Endothelial cell of umbilical vein (primary cell): ENCODE data around the gene PRKAR1B. TPM values are rescaled to one million over a fixed set of nuclear protein-coding genes. Genes with fewer than 3 reads are reported as not detected.

ENCODE experiments used
- BruUV-seq: library from RNA; stranded (reverse); fragments of 400-500 nt; replicated peaks from 2 replicates; lab custom pipeline; 2021; lab: Mats Ljungman, UMichigan
- CTCF ChIA-PET: fragments of 300-600, 350-600 bp; sonication (Branson Sonifier 250); formaldehyde crosslinking; loops from one replicate; lab custom pipeline; 2021; ENCODE audit warnings: antibody characterized with exemption, inconsistent platforms; lab: Charles Lee
- POLR2A ChIA-PET: fragments of 300-600, 350-600 bp; sonication (Branson Sonifier 250); formaldehyde crosslinking; loops from one replicate; lab custom pipeline; 2021; ENCODE audit warnings: antibody characterized with exemption, inconsistent platforms; lab: Charles Lee
- DNase-seq: peaks from one replicate; pipeline ENCODE4 v3.0.0-alpha.2; 2011; ENCODE audit warnings: low read depth, low spot score
- FAIRE-seq: peaks from 2 replicates; lab custom pipeline; 2011; peaks lifted over from hg19 to GRCh38; lab: Jason Lieb, UNC
- H2AFZ ChIP-seq: 2 replicates; pipeline ENCODE4 v1.6.0; 2012; ENCODE audit warnings: low read depth, low read length, control low read depth, inconsistent platforms
- H3K27ac ChIP-seq: 2 replicates; pipeline ENCODE4 v1.5.1; 2011; ENCODE audit warnings: low read depth, mild to moderate bottlenecking, control low read depth, low read length, moderate library complexity; ENCODE audit not compliant: insufficient read depth
- H3K27me3 ChIP-seq, 2 experiments: 2 replicates each; pipeline versions ENCODE4 v1.6.0 to v1.6.1; 2011; ENCODE audit warnings: low read length in 2 of 2, mixed read lengths in 1 of 2; ENCODE audit not compliant: control insufficient read depth in 2 of 2, insufficient read depth in 2 of 2
- H3K36me3 ChIP-seq, 2 experiments: 2 replicates in 1 of 2; 3 replicates in 1 of 2; pipeline ENCODE4 v1.5.1; 2011; ENCODE audit warnings: low read length in 2 of 2, mild to moderate bottlenecking in 1 of 2, moderate library complexity in 1 of 2; ENCODE audit not compliant: control insufficient read depth in 2 of 2, insufficient read depth in 2 of 2; ENCODE audit errors: extremely low read depth in 1 of 2
- H3K4me1 ChIP-seq: 3 replicates; pipeline ENCODE4 v1.5.1; 2011; ENCODE audit warnings: mild to moderate bottlenecking, low read length; ENCODE audit not compliant: control insufficient read depth, insufficient read depth; ENCODE audit errors: extremely low read depth
- H3K4me2 ChIP-seq: 2 replicates; pipeline ENCODE4 v1.6.1; 2011; ENCODE audit warnings: low read length, control low read depth, mixed read lengths; ENCODE audit not compliant: insufficient read depth
- H3K4me3 ChIP-seq, 3 experiments: fragments of 200-600 bp in 1 of 3; sonication (generic), shearing (Covaris generic) in 1 of 3; replicated peaks in 1 of 3; 2 replicates each; pipeline ENCODE4 v1.5.1; 2011 to 2016; ENCODE audit warnings: control low read depth in 3 of 3, low read length in 3 of 3, mild to moderate bottlenecking in 2 of 3, inconsistent platforms in 1 of 3, low read depth in 1 of 3, moderate library complexity in 1 of 3; ENCODE audit not compliant: insufficient read depth in 1 of 3
- H3K79me2 ChIP-seq: 2 replicates; pipeline ENCODE4 v1.6.0; 2012; ENCODE audit warnings: low read length, inconsistent platforms; ENCODE audit not compliant: control insufficient read depth, insufficient read depth
- H3K9ac ChIP-seq: replicated peaks from 2 replicates; pipeline ENCODE3; 2011; ENCODE audit warnings: low read length, control low read depth; ENCODE audit not compliant: insufficient read depth; ENCODE audit errors: extremely low read depth
- H3K9me1 ChIP-seq: replicated peaks from 3 replicates; pipeline ENCODE4 v1.6.0; 2011; ENCODE audit warnings: mild to moderate bottlenecking, low read length; ENCODE audit not compliant: control insufficient read depth, insufficient read depth; ENCODE audit errors: extremely low read depth
- H3K9me3 ChIP-seq: replicated peaks from 2 replicates; pipeline ENCODE4 v1.5.1; 2012; ENCODE audit warnings: low read length, inconsistent platforms; ENCODE audit not compliant: control insufficient read depth, insufficient read depth
- H4K20me1 ChIP-seq: replicated peaks from 2 replicates; pipeline ENCODE3; 2011; ENCODE audit warnings: mild to moderate bottlenecking, low read length; ENCODE audit not compliant: control insufficient read depth, insufficient read depth; ENCODE audit errors: extremely low read depth
- EZH2 ChIP-seq: IDR thresholded peaks from 2 replicates; pipeline ENCODE4 v1.6.1; 2012; ENCODE audit warnings: borderline replicate concordance, low read depth, mild to moderate bottlenecking, moderate library complexity, low read length, inconsistent platforms; ENCODE audit not compliant: severe bottlenecking
- FOS ChIP-seq: IDR thresholded peaks from 2 replicates; pipeline ENCODE4 v1.6.1; 2011; ENCODE audit warnings: mild to moderate bottlenecking, low read length, moderate library complexity, borderline replicate concordance; ENCODE audit not compliant: insufficient read depth
- GATA2 ChIP-seq: IDR thresholded peaks from 2 replicates; pipeline ENCODE4 v1.7.0; 2011; ENCODE audit warnings: low read depth, mild to moderate bottlenecking, moderate library complexity, mixed read lengths, low read length; ENCODE audit not compliant: insufficient read length, insufficient read depth
- JUN ChIP-seq: IDR thresholded peaks from 2 replicates; pipeline ENCODE4 v1.6.1; 2011; ENCODE audit warnings: borderline replicate concordance, low read depth; ENCODE audit not compliant: insufficient read length, insufficient read depth
- MAX ChIP-seq: IDR thresholded peaks from 2 replicates; pipeline ENCODE4 v1.6.1; 2011; ENCODE audit not compliant: insufficient read depth, insufficient read length
- MYC ChIP-seq: IDR thresholded peaks from one replicate; pipeline ENCODE4 v1.6.1; 2011; ENCODE audit warnings: mild to moderate bottlenecking, low read depth, low read length
- POLR2A ChIP-seq: IDR thresholded peaks from 2 replicates; pipeline ENCODE4 v1.6.1; 2012; ENCODE audit warnings: low read depth, mild to moderate bottlenecking, control low read depth, low read length
- POLR2AphosphoS5 ChIP-seq: IDR thresholded peaks from 2 replicates; pipeline ENCODE4 v1.6.1; 2012; ENCODE audit warnings: low read depth, mild to moderate bottlenecking, control low read depth, low read length, moderate library complexity; ENCODE audit not compliant: insufficient read depth
- dilution Hi-C: fragments of 300-500 bp; cut with MboI; formaldehyde crosslinking; loops from one replicate; pipeline ENCODE4 v1.15.0; 2019; ENCODE audit warnings: low sequenced_read_pairs; ENCODE audit not compliant: extremely low pct_ligation_motif_present
- intact Hi-C: fragments of 100-400 bp; cut with micrococcal nuclease; formaldehyde crosslinking; loops from one replicate; pipeline ENCODE4 v1.10.0; 2022
- polyA plus RNA-seq, 4 experiments: library from polyadenylated mRNA; depleted of rRNA in 3 of 4; stranded (reverse) in 3 of 4; unstranded in 1 of 4; fragments of >200 nt; gene quantifications; 2 replicates each; pipeline versions ENCODE4 v1.2.1 to v1.2.3, GENCODE V29; 2011 to 2012; ENCODE audit warnings: missing spikeins in 1 of 4
- total RNA-seq: library from RNA; stranded (reverse); gene quantifications from 2 replicates; pipeline ENCODE4 v1.2.3, GENCODE V29; 2021
- TF ChIP-seq, protein P1 (sequence below), 2 donors: IDR thresholded peaks; 1 replicate in 1 of 2; 2 replicates in 1 of 2; pipeline ENCODE4 v1.5.1; 2011; ENCODE audit warnings: low read length in 2 of 2, mild to moderate bottlenecking in 2 of 2, moderate library complexity in 2 of 2, control low read depth in 1 of 2, inconsistent platforms in 1 of 2, low read depth in 1 of 2; ENCODE audit not compliant: insufficient read depth in 1 of 2; ENCODE audit errors: extremely low read depth in 1 of 2

The PRKAR1B gene
- total and polyA plus RNA-seq, 2 donors (not counting 3 experiments of a cell fraction or from before 2014, with no cell fraction given), result 15.4 to 29.2 TPM

DNA sequence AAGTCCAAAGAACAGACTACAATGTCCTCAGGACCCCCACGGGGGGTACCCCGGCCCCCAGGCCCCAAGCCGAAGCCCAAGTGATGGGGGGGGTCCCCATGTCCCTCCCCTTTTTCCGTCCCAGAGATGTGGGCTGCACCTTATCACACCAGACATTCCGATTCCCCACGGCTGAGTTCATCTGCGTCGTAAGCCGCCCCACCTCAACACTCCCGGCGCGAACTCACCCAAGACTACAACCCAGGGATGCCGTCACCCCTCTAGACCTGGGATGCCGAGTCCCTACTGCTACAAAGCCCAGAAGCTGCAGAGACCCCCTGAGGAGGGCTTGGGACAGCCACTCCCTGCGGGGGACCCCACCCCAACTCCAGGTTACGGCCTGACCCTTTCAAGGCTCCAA, 221.9 kb downstream of the PRKAR1B start:
- H4K20me1 ChIP-seq, result no peaks in the 10 kb centered on the region
- FAIRE-seq, result no peak

More for the DNA sequence above, 221.9 kb downstream of the PRKAR1B start:
- no peak for DNase-seq
- Histone ChIP-seq H3K36me3 (peaks cover 7 to 18% of the 10 kb centered on the region in 2 experiments), H3K4me2 (no peak overlapping the region), H3K4me1 (no peaks in the 10 kb centered on the region), H2AFZ (no peak overlapping the region), H3K27me3 (no peaks in the 10 kb centered on the region), H3K9ac (no peak overlapping the region), H3K9me3 (no peaks in the 10 kb centered on the region), H3K9me1 (no peaks in the 10 kb centered on the region), H3K27ac (no peak overlapping the region), H3K79me2 (peaks cover 23% of the 10 kb centered on the region), H3K4me3 (no peak overlapping the region)
- intact Hi-C loops (no loop called here), dilution Hi-C loops (no loop called here)
- no TSS peak for BruUV-seq
- CTCF ChIA-PET, result no interaction called here
- TF ChIP-seq EZH2, result no peak
- TF ChIP-seq MAX, result no peak
- TF ChIP-seq JUN, result no peak
- TF ChIP-seq GATA2, result no peak
- TF ChIP-seq, protein P1, sequence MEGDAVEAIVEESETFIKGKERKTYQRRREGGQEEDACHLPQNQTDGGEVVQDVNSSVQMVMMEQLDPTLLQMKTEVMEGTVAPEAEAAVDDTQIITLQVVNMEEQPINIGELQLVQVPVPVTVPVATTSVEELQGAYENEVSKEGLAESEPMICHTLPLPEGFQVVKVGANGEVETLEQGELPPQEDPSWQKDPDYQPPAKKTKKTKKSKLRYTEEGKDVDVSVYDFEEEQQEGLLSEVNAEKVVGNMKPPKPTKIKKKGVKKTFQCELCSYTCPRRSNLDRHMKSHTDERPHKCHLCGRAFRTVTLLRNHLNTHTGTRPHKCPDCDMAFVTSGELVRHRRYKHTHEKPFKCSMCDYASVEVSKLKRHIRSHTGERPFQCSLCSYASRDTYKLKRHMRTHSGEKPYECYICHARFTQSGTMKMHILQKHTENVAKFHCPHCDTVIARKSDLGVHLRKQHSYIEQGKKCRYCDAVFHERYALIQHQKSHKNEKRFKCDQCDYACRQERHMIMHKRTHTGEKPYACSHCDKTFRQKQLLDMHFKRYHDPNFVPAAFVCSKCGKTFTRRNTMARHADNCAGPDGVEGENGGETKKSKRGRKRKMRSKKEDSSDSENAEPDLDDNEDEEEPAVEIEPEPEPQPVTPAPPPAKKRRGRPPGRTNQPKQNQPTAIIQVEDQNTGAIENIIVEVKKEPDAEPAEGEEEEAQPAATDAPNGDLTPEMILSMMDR (IDR thresholded peaks at IDR 0.05; ENCODE audit: extremely low read depth in 1 of 2, insufficient read depth in 1 of 2, low read depth in 1 of 2, low read length in 2 of 2), result no peak
- TF ChIP-seq POLR2AphosphoS5, result no peak
- TF ChIP-seq POLR2A, result no peak
- no peak for TF ChIP-seq FOS
- TF ChIP-seq MYC, result no peak
- POLR2A ChIA-PET, result no interaction called here
